Neuronal stem cell (in vitro differentiated cells): ENCODE data around the gene ESYT1.
A peak's percentile ranks its signal among the peaks of the same experiment; 100 is the strongest.

Source experiments
- DNase-seq: peaks from one replicate; pipeline ENCODE4 v3.0.0-alpha.2; 2013; ENCODE audit warnings: low spot score
- H2AFZ ChIP-seq: one replicate; pipeline ENCODE4 v1.6.1; 2013; ENCODE audit warnings: mild to moderate bottlenecking, low read length, inconsistent platforms
- H2AK5ac ChIP-seq: 2 replicates; pipeline ENCODE4 v1.6.1; 2013; ENCODE audit warnings: low read depth, mild to moderate bottlenecking, inconsistent platforms, low read length, moderate library complexity, mixed read lengths
- H2BK120ac ChIP-seq: 2 replicates; pipeline ENCODE4 v1.6.1; 2013; ENCODE audit warnings: low read depth, mild to moderate bottlenecking, inconsistent platforms, low read length, moderate library complexity, mixed read lengths
- H2BK12ac ChIP-seq: one replicate; pipeline ENCODE4 v1.6.1; 2013; ENCODE audit warnings: low read length, inconsistent platforms
- H2BK15ac ChIP-seq: 2 replicates; pipeline ENCODE4 v1.6.1; 2013; ENCODE audit warnings: mild to moderate bottlenecking, low read length, inconsistent platforms, mixed read lengths
- H2BK5ac ChIP-seq: one replicate; pipeline ENCODE4 v1.6.1; 2013; ENCODE audit warnings: inconsistent platforms, mild to moderate bottlenecking, low read length, moderate library complexity
- H3K14ac ChIP-seq: one replicate; pipeline ENCODE4 v1.6.1; 2013; ENCODE audit warnings: low read length, inconsistent platforms
- H3K18ac ChIP-seq: 2 replicates; pipeline ENCODE4 v1.6.1; 2013; ENCODE audit warnings: low read length, inconsistent platforms
- H3K23ac ChIP-seq: 2 replicates; pipeline ENCODE4 v1.6.1; 2013; ENCODE audit warnings: low read depth, mild to moderate bottlenecking, mixed read lengths, low read length, inconsistent platforms; ENCODE audit not compliant: poor library complexity
- H3K27ac ChIP-seq: replicated peaks from 3 replicates; pipeline ENCODE4 v1.5.1; 2013; ENCODE audit warnings: low read length, inconsistent platforms
- H3K27me3 ChIP-seq, 3 experiments: 2 replicates each; pipeline ENCODE4 v1.6.1; 2013; ENCODE audit warnings: low read length in 3 of 3, mild to moderate bottlenecking in 2 of 3, inconsistent platforms in 1 of 3, low read depth in 1 of 3, mixed read lengths in 1 of 3, moderate library complexity in 1 of 3; ENCODE audit not compliant: control insufficient read depth in 3 of 3, insufficient read depth in 3 of 3
- H3K36me3 ChIP-seq, 2 donors: replicated peaks in 1 of 2; 2 replicates each; pipeline ENCODE4 v1.6.1; 2013; ENCODE audit warnings: low read length in 2 of 2; ENCODE audit not compliant: control insufficient read depth in 2 of 2, insufficient read depth in 2 of 2
- H3K4ac ChIP-seq: 2 replicates; pipeline ENCODE4 v1.6.1; 2013; ENCODE audit warnings: inconsistent platforms, mild to moderate bottlenecking, low read length, moderate library complexity
- H3K4me1 ChIP-seq, 2 donors: 1 replicate in 1 of 2; 2 replicates in 1 of 2; pipeline ENCODE4 v1.6.1; 2013; ENCODE audit warnings: low read length in 2 of 2, low read depth in 1 of 2; ENCODE audit not compliant: control insufficient read depth in 2 of 2, insufficient read depth in 1 of 2
- H3K4me2 ChIP-seq: one replicate; pipeline ENCODE4 v1.6.1; 2013; ENCODE audit warnings: mild to moderate bottlenecking, low read length, inconsistent platforms; ENCODE audit not compliant: insufficient read depth, poor library complexity, severe bottlenecking
- H3K4me3 ChIP-seq, 2 donors: 2 replicates each; pipeline ENCODE4 v1.5.1; 2013; ENCODE audit warnings: low read length in 2 of 2, mild to moderate bottlenecking in 2 of 2, inconsistent platforms in 1 of 2, moderate library complexity in 1 of 2
- H3K79me1 ChIP-seq: one replicate; pipeline ENCODE4 v1.6.1; 2013; ENCODE audit warnings: low read depth, mild to moderate bottlenecking, inconsistent platforms, low read length, moderate library complexity
- H3K9ac ChIP-seq: one replicate; pipeline ENCODE4 v1.6.1; 2013; ENCODE audit warnings: mild to moderate bottlenecking, low read depth, low read length, inconsistent platforms; ENCODE audit not compliant: poor library complexity
- H3K9me3 ChIP-seq, 2 donors: replicated peaks in 1 of 2; 2 replicates each; pipeline versions ENCODE3 to v1.6.1; 2013; ENCODE audit warnings: low read length in 2 of 2, mild to moderate bottlenecking in 2 of 2, inconsistent platforms in 1 of 2, low read depth in 1 of 2, mixed read lengths in 1 of 2, moderate library complexity in 1 of 2; ENCODE audit not compliant: control insufficient read depth in 2 of 2, insufficient read depth in 1 of 2
- H4K8ac ChIP-seq: one replicate; pipeline ENCODE4 v1.6.1; 2013; ENCODE audit warnings: low read depth, mild to moderate bottlenecking, inconsistent platforms, low read length, moderate library complexity
- H4K91ac ChIP-seq: one replicate; pipeline ENCODE4 v1.6.1; 2013; ENCODE audit warnings: low read length, low read depth, mild to moderate bottlenecking, inconsistent platforms; ENCODE audit not compliant: poor library complexity
- WGBS, 2 donors: extraction: QIAGEN DNeasy Blood & Tissue Kit; methylation state at CpG; one replicate each; pipeline ENCODE4 v1.1.7; 2013; ENCODE audit warnings: missing lambda C conversion rate in 2 of 2, mixed read lengths in 1 of 2; ENCODE audit not compliant: insufficient read length in 2 of 2, insufficient replicate concordance in 1 of 2; ENCODE audit errors: extremely low coverage in 2 of 2; 5-methylcytosine and 5-hydroxymethylcytosine counted together

ESYT1 gene

GRCh38 chr12:56134897-56135296 is 6.8 kb downstream of the ESYT1 start:
- Histone ChIP-seq H3K27me3 (no peaks in the 10 kb centered on the region), H2BK120ac (no peak overlapping the region), H3K36me3 (peaks cover 59 to 95% of the 10 kb centered on the region in 2 donors), H2AK5ac (no peak overlapping the region), H3K27ac (no peak overlapping the region), H4K91ac (no peak overlapping the region), H4K8ac (no peak overlapping the region), H2BK12ac (no peak overlapping the region), H3K23ac (no peak overlapping the region), H3K4me1 (peaks cover 0 to 2% of the 10 kb centered on the region in 2 donors), H3K9me3 (peaks cover 0 to 4% of the 10 kb centered on the region in 2 donors), H3K4ac (no peak overlapping the region), H2BK15ac (no peak overlapping the region), H3K14ac (no peak overlapping the region), H3K4me2 (no peak overlapping the region), H2BK5ac (no peak overlapping the region), H2AFZ (no peak overlapping the region), H3K79me1 (no peaks in the 10 kb centered on the region), H3K4me3 (no peak overlapping the region), H3K18ac (no peak overlapping the region), H3K9ac (no peak overlapping the region)
- DNase-seq, result no peak
- no CpG with 5 or more reads among the region's 6 CpGs for WGBS, 2 donors

- no peak overlapping the region for H4K91ac ChIP-seq
- H2BK5ac ChIP-seq, result no peak overlapping the region
- WGBS, 2 donors, result no CpG with 5 or more reads among the region's 14 CpGs
- no peak overlapping the region for H2AK5ac ChIP-seq
- H2BK15ac ChIP-seq, result no peak overlapping the region
- H2BK120ac ChIP-seq, result no peak overlapping the region
- no peak overlapping the region for H4K8ac ChIP-seq
- no peak overlapping the region for H3K14ac ChIP-seq
- H3K4ac ChIP-seq, result no peak overlapping the region
- H3K9me3 ChIP-seq, result peaks cover 0 to 4% of the 10 kb centered on the region in 2 donors
- no peak overlapping the region for H3K4me3 ChIP-seq
- H3K27me3 ChIP-seq, result no peaks in the 10 kb centered on the region
- no peaks in the 10 kb centered on the region for H3K4me1 ChIP-seq
- no peak overlapping the region for H3K27ac ChIP-seq
- H2BK12ac ChIP-seq, result no peak overlapping the region
- H3K23ac ChIP-seq, result peak overlapping the region; percentile 1
- no peak overlapping the region for H3K18ac ChIP-seq
- no peak overlapping the region for H3K4me2 ChIP-seq
- H3K36me3 ChIP-seq, result peaks cover 56 to 94% of the 10 kb centered on the region in 2 donors
- H2AFZ ChIP-seq, result no peak overlapping the region
- H3K9ac ChIP-seq, result peak overlapping the region; percentile 15
- DNase-seq, result no peak
- H3K79me1 ChIP-seq, result no peaks in the 10 kb centered on the region
Observed at GRCh38 chr12:56137853-56138571, 9.9 kb downstream of the ESYT1 start.

- H3K4ac ChIP-seq, result no peak overlapping the region
- no peak overlapping the region for H2BK12ac ChIP-seq
- H3K4me3 ChIP-seq, result no peak overlapping the region
- H4K91ac ChIP-seq, result no peak overlapping the region
- no peak for DNase-seq
- H2AK5ac ChIP-seq, result no peak overlapping the region
- WGBS, 2 donors, result no CpG with 5 or more reads among the region's 19 CpGs
- H3K14ac ChIP-seq, result no peak overlapping the region
- peaks cover 0 to 4% of the 10 kb centered on the region in 2 donors for H3K9me3 ChIP-seq
- no peak overlapping the region for H2BK5ac ChIP-seq
- H4K8ac ChIP-seq, result no peak overlapping the region
- H3K18ac ChIP-seq, result no peak overlapping the region
- no peak overlapping the region for H3K4me2 ChIP-seq
- no peak overlapping the region for H3K23ac ChIP-seq
- no peaks in the 10 kb centered on the region for H3K79me1 ChIP-seq
- no peak overlapping the region for H3K27ac ChIP-seq
- H3K4me1 ChIP-seq, result no peaks in the 10 kb centered on the region
- no peaks in the 10 kb centered on the region for H3K27me3 ChIP-seq
- H2AFZ ChIP-seq, result no peak overlapping the region
- peaks cover 53 to 80% of the 10 kb centered on the region in 2 donors for H3K36me3 ChIP-seq
- no peak overlapping the region for H3K9ac ChIP-seq
- no peak overlapping the region for H2BK15ac ChIP-seq
- H2BK120ac ChIP-seq, result no peak overlapping the region
Observed at GRCh38 chr12:56141946-56142784, 14.1 kb downstream of the ESYT1 start.

GRCh38 chr12:56143217-56143616 is 15.2 kb downstream of the ESYT1 start:
- Histone ChIP-seq H3K4me3 (no peak overlapping the region), H3K36me3 (peaks cover 42 to 70% of the 10 kb centered on the region in 2 donors), H2AFZ (no peak overlapping the region), H3K27me3 (no peaks in the 10 kb centered on the region), H3K9ac (no peak overlapping the region), H3K4me2 (no peak overlapping the region), H3K18ac (no peak overlapping the region), H3K79me1 (no peaks in the 10 kb centered on the region), H4K8ac (no peak overlapping the region), H3K4me1 (no peaks in the 10 kb centered on the region), H3K4ac (no peak overlapping the region), H3K27ac (no peak overlapping the region), H2BK5ac (no peak overlapping the region), H2BK12ac (no peak overlapping the region), H3K9me3 (peaks cover 0 to 4% of the 10 kb centered on the region in 2 donors), H2AK5ac (no peak overlapping the region), H4K91ac (no peak overlapping the region), H3K14ac (no peak overlapping the region), H2BK15ac (no peak overlapping the region), H2BK120ac (no peak overlapping the region), H3K23ac (no peak overlapping the region)
- no CpG with 5 or more reads among the region's 4 CpGs for WGBS, 2 donors
- DNase-seq, result no peak
